Measurements from ENCODE around the gene HORMAD2.

DNA sequence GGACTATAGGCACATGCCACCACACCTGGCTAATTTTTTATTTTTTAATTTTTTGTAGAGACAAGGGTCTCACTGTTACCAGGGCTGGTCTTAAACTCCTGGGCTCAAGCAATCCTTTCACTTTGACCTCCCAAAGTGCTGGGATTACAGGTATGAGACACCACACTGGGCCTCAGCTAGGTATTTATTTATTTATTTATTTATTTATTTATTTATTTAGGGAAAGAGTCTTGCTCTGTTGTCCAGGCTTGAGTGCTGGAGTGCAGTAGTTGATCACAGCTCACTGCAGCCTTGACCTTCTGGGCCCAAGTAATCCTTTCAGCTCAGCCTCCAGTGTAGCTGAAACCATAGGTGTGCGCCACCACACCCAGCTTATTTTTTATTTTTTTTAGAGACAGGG, 43.2 kb downstream of the HORMAD2 start:
- TF ChIP-seq EZH2 (IDR thresholded peaks at IDR 0.05; ENCODE audit: insufficient read depth, poor library complexity, severe bottlenecking) (no peak), EZH2phosphoT487 (IDR thresholded peaks at IDR 0.05; ENCODE audit: insufficient read depth, low read depth) (no peak)
